IMR-90 (cell line): ENCODE data around the gene DCHS1. TPM values are rescaled to one million over a fixed set of nuclear protein-coding genes. Genes with fewer than 3 reads are reported as not detected.
A peak's percentile ranks its signal among the peaks of the same experiment; 100 is the strongest.

Experiments used
- ATAC-seq: fragments of 200-7000 bp; cut with Tn5 transposase; 2 replicates; pipeline ENCODE4 v1.9.1; 2020; ENCODE audit warnings: low read depth, mild to moderate bottlenecking, moderate library complexity
- BruUV-seq: library from RNA; stranded (reverse); fragments of 400-500 nt; replicated peaks from 2 replicates; lab custom pipeline; 2021; lab: Mats Ljungman, UMichigan
- CTCF ChIA-PET: fragments of 300-600 bp; formaldehyde crosslinking; extraction: SDS; loops from one replicate; lab custom pipeline; 2021; ENCODE audit warnings: antibody characterized with exemption; lab: Yijun Ruan, JAX
- POLR2A ChIA-PET: fragments of 300-600 bp; sonication (Branson Sonifier 250); formaldehyde crosslinking; loops from one replicate; lab custom pipeline; 2022; ENCODE audit warnings: antibody characterized with exemption; ENCODE audit not compliant: unreplicated experiment; lab: Charles Lee
- DNase-seq: peaks from one replicate; pipeline ENCODE4 v3.0.0; 2013
- H2AFZ ChIP-seq: replicated peaks from 2 replicates; pipeline ENCODE3; 2013; ENCODE audit warnings: low read length, mild to moderate bottlenecking; ENCODE audit not compliant: poor library complexity
- H2AK5ac ChIP-seq: 2 replicates; pipeline ENCODE4 v1.6.1; 2013; ENCODE audit warnings: low read depth, low read length, inconsistent platforms
- H2AK9ac ChIP-seq: replicated peaks from 2 replicates; pipeline ENCODE3; 2013; ENCODE audit warnings: mild to moderate bottlenecking, low read depth, low read length, moderate library complexity; ENCODE audit not compliant: poor library complexity
- H2BK120ac ChIP-seq: 2 replicates; pipeline ENCODE4 v1.6.1; 2013; ENCODE audit warnings: low read depth, low read length, inconsistent platforms
- H2BK15ac ChIP-seq: 3 replicates; pipeline ENCODE4 v1.6.1; 2013; ENCODE audit warnings: low read depth, low read length, inconsistent platforms
- H2BK20ac ChIP-seq: 2 replicates; pipeline ENCODE4 v1.6.1; 2013; ENCODE audit warnings: low read depth, mild to moderate bottlenecking, inconsistent platforms, low read length, moderate library complexity
- H2BK5ac ChIP-seq: 2 replicates; pipeline ENCODE4 v1.6.1; 2013; ENCODE audit warnings: mild to moderate bottlenecking, low read depth, low read length, inconsistent platforms; ENCODE audit not compliant: poor library complexity, severe bottlenecking
- H3K14ac ChIP-seq: replicated peaks from 2 replicates; pipeline ENCODE4 v1.6.1; 2013; ENCODE audit warnings: low read depth, low read length, inconsistent platforms
- H3K18ac ChIP-seq: 2 replicates; pipeline ENCODE4 v1.6.1; 2013; ENCODE audit warnings: low read depth, low read length, control low read depth
- H3K23ac ChIP-seq: 2 replicates; pipeline ENCODE4 v1.6.1; 2013; ENCODE audit warnings: low read depth, low read length, inconsistent platforms
- H3K27ac ChIP-seq: 2 replicates; pipeline ENCODE4 v1.5.1; 2013; ENCODE audit warnings: mild to moderate bottlenecking, control low read depth, low read length; ENCODE audit not compliant: insufficient read depth
- H3K27me3 ChIP-seq: 2 replicates; pipeline ENCODE4 v1.6.1; 2013; ENCODE audit warnings: low read length; ENCODE audit not compliant: control insufficient read depth, insufficient read depth
- H3K36me3 ChIP-seq: 2 replicates; pipeline ENCODE4 v1.6.1; 2013; ENCODE audit warnings: low read length, mixed read lengths; ENCODE audit not compliant: control insufficient read depth, insufficient read depth
- H3K4ac ChIP-seq: 2 replicates; pipeline ENCODE4 v1.6.1; 2013; ENCODE audit warnings: low read depth, low read length, inconsistent platforms
- H3K4me1 ChIP-seq: 2 replicates; pipeline ENCODE4 v1.6.1; 2013; ENCODE audit warnings: low read length, mixed read lengths; ENCODE audit not compliant: control insufficient read depth, insufficient read depth
- H3K4me2 ChIP-seq: 2 replicates; pipeline ENCODE4 v1.6.1; 2013; ENCODE audit warnings: low read depth, mild to moderate bottlenecking, control low read depth, low read length, moderate library complexity
- H3K4me3 ChIP-seq: 2 replicates; pipeline ENCODE4 v1.5.1; 2013; ENCODE audit warnings: low read depth, mild to moderate bottlenecking, control low read depth, low read length, moderate library complexity; ENCODE audit not compliant: insufficient read depth
- H3K56ac ChIP-seq: 2 replicates; pipeline ENCODE4 v1.6.1; 2013; ENCODE audit warnings: low read length, inconsistent platforms; ENCODE audit not compliant: insufficient read depth; ENCODE audit errors: extremely low read depth
- H3K79me1 ChIP-seq, 2 experiments: 2 replicates each; pipeline ENCODE4 v1.6.1; 2013; ENCODE audit warnings: low read length in 2 of 2, inconsistent platforms in 1 of 2, low read depth in 1 of 2
- H3K9ac ChIP-seq: 2 replicates; pipeline ENCODE4 v1.6.1; 2013; ENCODE audit warnings: low read depth, low read length, control low read depth
- H3K9me1 ChIP-seq: 2 replicates; pipeline ENCODE4 v1.6.1; 2013; ENCODE audit warnings: low read length, inconsistent platforms; ENCODE audit not compliant: insufficient read depth
- H3K9me3 ChIP-seq: 2 replicates; pipeline ENCODE4 v1.6.1; 2013; ENCODE audit warnings: low read length; ENCODE audit not compliant: control insufficient read depth, insufficient read depth
- H4K20me1 ChIP-seq: 2 replicates; pipeline ENCODE4 v1.6.1; 2013; ENCODE audit warnings: low read length, inconsistent platforms; ENCODE audit not compliant: insufficient read depth
- H4K5ac ChIP-seq: 2 replicates; pipeline ENCODE4 v1.6.1; 2013; ENCODE audit warnings: mild to moderate bottlenecking, low read depth, low read length, control low read depth
- H4K8ac ChIP-seq, 2 experiments: 2 replicates each; pipeline ENCODE4 v1.6.1; 2013; ENCODE audit warnings: low read depth in 2 of 2, low read length in 2 of 2, control low read depth in 1 of 2, inconsistent platforms in 1 of 2
- H4K91ac ChIP-seq: 2 replicates; pipeline ENCODE4 v1.6.1; 2013; ENCODE audit warnings: low read depth, low read length, inconsistent platforms; ENCODE audit not compliant: insufficient read depth
- BHLHE40 ChIP-seq: fragments of 150-350 bp; IDR thresholded peaks from 2 replicates; pipeline ENCODE4 v1.6.1; 2016; ENCODE audit warnings: mild to moderate bottlenecking, low read depth, low read length
- CEBPB ChIP-seq: IDR thresholded peaks from 2 replicates; pipeline ENCODE4 v1.6.1; 2012; ENCODE audit warnings: low read depth, low read length, improper control_type of control experiment
- CHD1 ChIP-seq: IDR thresholded peaks from 2 replicates; pipeline ENCODE4 v1.6.1; 2012; ENCODE audit warnings: low read depth, low read length, improper control_type of control experiment
- ELK1 ChIP-seq: fragments of 150-350 bp; IDR thresholded peaks from 2 replicates; pipeline ENCODE4 v1.6.1; 2016; ENCODE audit warnings: low read depth, mild to moderate bottlenecking, low read length, moderate library complexity, borderline replicate concordance
- MAZ ChIP-seq: IDR thresholded peaks from 2 replicates; pipeline ENCODE4 v1.6.1; 2012; ENCODE audit warnings: low read depth, mild to moderate bottlenecking, low read length, improper control_type of control experiment, moderate library complexity, borderline replicate concordance
- MXI1 ChIP-seq: IDR thresholded peaks from 2 replicates; pipeline ENCODE4 v1.6.1; 2012; ENCODE audit warnings: low read depth, mild to moderate bottlenecking, low read length, moderate library complexity, borderline replicate concordance
- NFE2L2 ChIP-seq: fragments of 150-350 bp; IDR thresholded peaks from 2 replicates; pipeline ENCODE4 v1.6.1; 2016; ENCODE audit warnings: low read depth, mild to moderate bottlenecking, low read length
- POLR2A ChIP-seq: IDR thresholded peaks from 2 replicates; pipeline ENCODE4 v1.6.1; 2012; ENCODE audit warnings: mild to moderate bottlenecking, low read depth, low read length
- RAD21 ChIP-seq: IDR thresholded peaks from 2 replicates; pipeline ENCODE4 v1.6.1; 2012; ENCODE audit warnings: low read length, improper control_type of control experiment
- RCOR1 ChIP-seq: IDR thresholded peaks from 2 replicates; pipeline ENCODE4 v1.6.1; 2012; ENCODE audit warnings: mild to moderate bottlenecking, low read length, improper control_type of control experiment; ENCODE audit not compliant: insufficient replicate concordance
- RFX5 ChIP-seq: IDR thresholded peaks from 2 replicates; pipeline ENCODE4 v1.8.0; 2012; ENCODE audit warnings: low read depth, mild to moderate bottlenecking, low read length, moderate library complexity
- SMC3 ChIP-seq: fragments of 150-350 bp; IDR thresholded peaks from 2 replicates; pipeline ENCODE4 v1.6.1; 2016; ENCODE audit warnings: low read depth, mild to moderate bottlenecking, antibody characterized with exemption, low read length, moderate library complexity
- WGBS, 2 experiments: methylation state at CpG; one replicate each; pipeline versions ENCODE4 v1.1.5 to v1.1.7; 2013; ENCODE audit warnings: missing lambda C conversion rate in 2 of 2; ENCODE audit not compliant: insufficient read length in 1 of 2; ENCODE audit errors: extremely low coverage in 2 of 2; 5-methylcytosine and 5-hydroxymethylcytosine counted together
- dilution Hi-C: fragments of 300-500 bp; cut with HindIII; formaldehyde crosslinking; loops from one replicate; pipeline ENCODE4 v1.14.3; 2018; ENCODE audit warnings: low sequenced_read_pairs; ENCODE audit not compliant: unreplicated experiment
- in situ Hi-C: fragments of 300-500 bp; cut with MboI; formaldehyde crosslinking; loops from 3 replicates; pipeline ENCODE4 v1.14.3; 2019; ENCODE audit warnings: low sequenced_read_pairs, inconsistent platforms, mixed read lengths
- intact Hi-C: fragments of 100-400 bp; cut with micrococcal nuclease; formaldehyde crosslinking; loops from 2 replicates; pipeline ENCODE4 v1.10.0; 2022
- polyA plus RNA-seq, 3 experiments: library from polyadenylated mRNA; depleted of rRNA; stranded (reverse); fragments of >200 nt; gene quantifications; 2 replicates each; pipeline ENCODE4 v1.2.3, GENCODE V29; 2012; ENCODE audit warnings: low replicate concordance in 1 of 3
- total RNA-seq: library from RNA; depleted of rRNA; stranded (reverse); fragments of >200 nt; gene quantifications from 2 replicates; pipeline ENCODE4 v1.2.3, GENCODE V29; 2012

Gene DCHS1
- total and polyA plus RNA-seq, 2 of the 4 experiments (the other 2 are of a cell fraction), result 1.4 to 3.3 TPM

GRCh38 chr11:6576471-6577373, 78.9 kb downstream of the DCHS1 start:
- Histone ChIP-seq H4K20me1 (no peaks in the 10 kb centered on the region), H2BK20ac (no peak overlapping the region), H3K27ac (peak overlapping the region; percentile 37; the same call in 1 of the 2 replicates), H2BK120ac (no peak overlapping the region), H2BK5ac (no peak overlapping the region), H3K9ac (no peak overlapping the region), H4K8ac (no peak overlapping the region), H3K27me3 (no peaks in the 10 kb centered on the region), H3K9me3 (no peaks in the 10 kb centered on the region), H3K56ac (no peak overlapping the region), H3K4ac (no peak overlapping the region), H2AK9ac (no peak overlapping the region), H3K23ac (no peak overlapping the region), H3K4me2 (no peak overlapping the region), H2AK5ac (no peak overlapping the region), H3K4me3 (no peak overlapping the region), H2AFZ (no peak overlapping the region), H3K18ac (no peak overlapping the region), H3K36me3 (no peaks in the 10 kb centered on the region), H3K9me1 (peaks cover 10% of the 10 kb centered on the region; the same call in 1 of the 2 replicates), H3K14ac (no peak overlapping the region), H2BK15ac (no peak overlapping the region), H4K5ac (no peak overlapping the region), H3K4me1 (peaks cover 7% of the 10 kb centered on the region), H3K79me1 (peaks cover 0 to 7% of the 10 kb centered on the region in 2 experiments; a peak in 3 of 4 replicates), H4K91ac (no peak overlapping the region)
- WGBS, 2 experiments, result no CpG with 5 or more reads among the region's 6 CpGs
- BruUV-seq, result no TSS peak
- DNase-seq (peak; percentile 68), ATAC-seq (peak; percentile 50)
- dilution Hi-C loops (no loop called here), intact Hi-C loops (no loop called here), in situ Hi-C loops (no loop called here)
- no peak for TF ChIP-seq RAD21
- no peak for TF ChIP-seq POLR2A
- TF ChIP-seq SMC3, result no peak
- no peak for TF ChIP-seq RFX5
- TF ChIP-seq MXI1, result no peak
- no peak for TF ChIP-seq MAZ
- TF ChIP-seq CHD1, result no peak
- TF ChIP-seq RCOR1, result no peak
- TF ChIP-seq CEBPB, result no peak
- TF ChIP-seq ELK1, result no peak
- no peak for TF ChIP-seq BHLHE40
- TF ChIP-seq NFE2L2, result no peak
- CTCF ChIA-PET, result no interaction called here
- POLR2A ChIA-PET, result no interaction called here
